ENCODE results near the gene AGPAT4. TPM values are rescaled to one million over a fixed set of nuclear protein-coding genes. Genes with fewer than 3 reads are reported as not detected.

Gene AGPAT4
- total and polyA plus RNA-seq, 2 of the 13 experiments (the other 11 are each of a cell fraction or from before 2014, with no cell fraction given) = 0.07 to 0.13 TPM

GRCh38 chr6:161302949-161303348 is 29.1 kb upstream of the AGPAT4 start:
- Histone ChIP-seq H3K27ac (ENCODE audit: extremely low read length, insufficient read depth, low read length) (no peak overlapping the region), H3K4me3 (replicated peaks in 1 of 3; ENCODE audit: insufficient read depth in 1 of 3, low read depth in 2 of 3, low read length in 3 of 3) (no peak overlapping the region), H3K27me3 (ENCODE audit: control insufficient read depth in 1 of 2, insufficient read depth in 2 of 2, low read length in 2 of 2) (peaks cover 0 to 20% of the 10 kb centered on the region in 2 experiments; a peak in 3 of 5 replicates), H2AFZ (ENCODE audit: low read length) (no peak overlapping the region), H3K36me3 (replicated peaks in 1 of 2; ENCODE audit: control insufficient read depth in 1 of 2, insufficient read depth in 2 of 2, low read length in 2 of 2) (no peaks in the 10 kb centered on the region), H3K4me2 (ENCODE audit: low read depth, low read length) (no peak overlapping the region), H4K20me1 (ENCODE audit: insufficient read depth, low read length) (no peaks in the 10 kb centered on the region), H3K4me1 (ENCODE audit: insufficient read depth, low read length) (no peaks in the 10 kb centered on the region), H3K9ac (ENCODE audit: insufficient read depth, low read depth, low read length) (no peak overlapping the region), H3K79me2 (ENCODE audit: insufficient read depth, low read length) (no peaks in the 10 kb centered on the region), H3K9me3 (ENCODE audit: low read length) (no peaks in the 10 kb centered on the region)
- TF ChIP-seq MYC (CRISPR knock-in tag; IDR thresholded peaks at IDR 0.05; ENCODE audit: borderline replicate concordance) (no peak), NKX3-1 (CRISPR knock-in tag; IDR thresholded peaks at IDR 0.05) (no peak), BHLHE40 (IDR thresholded peaks at IDR 0.05; ENCODE audit: low read length) (no peak), MATR3 (CRISPR knock-in tag; IDR thresholded peaks at IDR 0.05) (no peak), JUN (CRISPR knock-in tag; IDR thresholded peaks at IDR 0.05) (no peak), ZNF292 (CRISPR knock-in tag; IDR thresholded peaks at IDR 0.05; ENCODE audit: borderline replicate concordance, low read depth) (no peak), ZNF260 (CRISPR knock-in tag; IDR thresholded peaks at IDR 0.05; ENCODE audit: borderline replicate concordance, low read depth) (no peak), ZBTB2 (CRISPR knock-in tag; IDR thresholded peaks at IDR 0.05; ENCODE audit: low read depth) (no peak), PCBP2 (optimal IDR thresholded peaks at IDR 0.05; ENCODE audit: low read depth, low read length, poor library complexity, severe bottlenecking) (no peak)
- TF ChIP-seq, protein P1, sequence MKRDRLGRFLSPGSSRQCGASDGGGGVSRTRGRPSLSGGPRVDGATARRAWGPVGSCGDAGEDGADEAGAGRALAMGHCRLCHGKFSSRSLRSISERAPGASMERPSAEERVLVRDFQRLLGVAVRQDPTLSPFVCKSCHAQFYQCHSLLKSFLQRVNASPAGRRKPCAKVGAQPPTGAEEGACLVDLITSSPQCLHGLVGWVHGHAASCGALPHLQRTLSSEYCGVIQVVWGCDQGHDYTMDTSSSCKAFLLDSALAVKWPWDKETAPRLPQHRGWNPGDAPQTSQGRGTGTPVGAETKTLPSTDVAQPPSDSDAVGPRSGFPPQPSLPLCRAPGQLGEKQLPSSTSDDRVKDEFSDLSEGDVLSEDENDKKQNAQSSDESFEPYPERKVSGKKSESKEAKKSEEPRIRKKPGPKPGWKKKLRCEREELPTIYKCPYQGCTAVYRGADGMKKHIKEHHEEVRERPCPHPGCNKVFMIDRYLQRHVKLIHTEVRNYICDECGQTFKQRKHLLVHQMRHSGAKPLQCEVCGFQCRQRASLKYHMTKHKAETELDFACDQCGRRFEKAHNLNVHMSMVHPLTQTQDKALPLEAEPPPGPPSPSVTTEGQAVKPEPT (CRISPR knock-in tag; IDR thresholded peaks at IDR 0.05; ENCODE audit: low read depth) = no peak
- TF ChIP-seq, protein P2, sequence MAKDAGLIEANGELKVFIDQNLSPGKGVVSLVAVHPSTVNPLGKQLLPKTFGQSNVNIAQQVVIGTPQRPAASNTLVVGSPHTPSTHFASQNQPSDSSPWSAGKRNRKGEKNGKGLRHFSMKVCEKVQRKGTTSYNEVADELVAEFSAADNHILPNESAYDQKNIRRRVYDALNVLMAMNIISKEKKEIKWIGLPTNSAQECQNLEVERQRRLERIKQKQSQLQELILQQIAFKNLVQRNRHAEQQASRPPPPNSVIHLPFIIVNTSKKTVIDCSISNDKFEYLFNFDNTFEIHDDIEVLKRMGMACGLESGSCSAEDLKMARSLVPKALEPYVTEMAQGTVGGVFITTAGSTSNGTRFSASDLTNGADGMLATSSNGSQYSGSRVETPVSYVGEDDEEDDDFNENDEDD (CRISPR knock-in tag; IDR thresholded peaks at IDR 0.05; ENCODE audit: borderline replicate concordance) = no peak
- BruUV-seq (replicated peaks) = no TSS peak
- in situ Hi-C loops (cut with HindIII; ENCODE audit: extremely low pct_ligation_motif_present, low pct_unique_long_range_greater_than_20kb) = no loop called here
- no peak for DNase-seq (ENCODE audit: low spot score)
- POLR2A ChIA-PET = no interaction called here
- ATAC-seq = no peak
- intact Hi-C loops (cut with micrococcal nuclease; ENCODE audit: unreplicated experiment) = no loop called here
- CTCF ChIA-PET (ENCODE audit: low intra/inter-chr PET ratio, low total read pairs) = no interaction called here
- no peak for FAIRE-seq
- WGBS (ENCODE audit: low lambda C conversion rate) = 38% methylated on average over 6 of the region's 6 CpGs

All from HepG2 (cell line).